HG03280 (cell line): ENCODE results near the gene TAF15.

Experiments
- ATAC-seq: cut with Tn5 transposase; IDR thresholded peaks from one replicate; pipeline ENCODE4 v1.9.1; 2021; ENCODE audit warnings: mild to moderate bottlenecking, moderate library complexity; ENCODE audit not compliant: unreplicated experiment

TAF15 gene

DNA sequence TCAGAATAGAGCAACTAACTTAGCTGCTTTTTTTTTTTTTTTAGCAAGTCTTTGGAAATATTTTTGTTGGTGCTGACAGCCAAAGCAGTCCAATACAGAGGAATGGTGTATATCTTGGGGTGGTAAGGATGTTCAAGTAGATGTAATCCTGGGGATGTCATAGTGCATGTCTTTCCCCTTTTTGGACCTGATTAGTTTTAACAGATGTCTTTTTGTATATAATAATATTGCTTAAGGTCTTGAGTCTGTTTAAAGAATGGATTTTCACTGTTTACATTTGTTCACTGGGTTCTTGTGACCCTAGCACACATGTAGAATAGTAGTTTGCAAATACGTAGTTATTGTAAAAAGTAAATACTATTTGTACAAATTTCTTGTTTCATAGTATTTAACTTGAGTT is 7.9 kb downstream of the TAF15 start:
- ATAC-seq = no peak

GRCh38 chr17:35819455-35819854 is 10.2 kb downstream of the TAF15 start:
- no peak for ATAC-seq

- no peak for ATAC-seq
Observed at GRCh38 chr17:35821308-35821707, 12.0 kb downstream of the TAF15 start.

DNA sequence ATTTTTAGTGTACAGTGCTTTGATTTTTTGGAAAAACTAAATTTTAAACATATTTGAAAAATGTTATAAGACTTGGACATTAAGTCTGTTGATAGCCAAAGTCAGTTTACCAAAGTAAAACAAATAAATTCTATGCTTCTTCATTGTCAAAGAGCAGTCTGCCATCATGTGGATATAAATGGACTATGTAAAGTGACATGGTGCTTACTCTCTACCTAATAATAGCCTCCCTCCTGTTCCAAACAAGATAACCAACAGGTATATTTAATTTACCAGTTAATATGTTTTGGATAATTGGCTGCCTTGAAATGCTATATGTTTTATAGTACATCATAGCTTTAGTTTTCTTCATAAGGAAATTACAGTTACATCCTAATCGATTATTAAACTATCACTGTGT is 15.9 kb downstream of the TAF15 start:
- ATAC-seq = no peak

DNA sequence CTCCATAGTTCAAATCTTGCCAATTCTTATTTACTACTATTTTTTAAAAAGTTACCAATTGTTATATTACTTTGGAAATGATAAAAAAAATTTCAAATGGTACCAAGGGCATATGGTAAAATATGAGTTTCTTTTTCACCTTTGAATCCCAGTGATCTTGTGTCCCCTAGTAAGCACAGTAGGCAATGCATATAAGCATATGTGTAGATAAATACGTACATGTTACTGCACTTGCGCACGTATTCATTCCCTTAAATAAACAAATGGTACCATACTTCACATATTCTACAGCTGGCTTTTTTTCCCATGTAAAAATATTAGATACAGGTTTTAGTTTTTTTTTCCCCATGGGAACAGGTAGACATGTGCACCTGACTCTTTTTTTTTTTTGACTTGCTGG is 31.8 kb downstream of the TAF15 start:
- no peak for ATAC-seq

GRCh38 chr17:35841505-35841904 is 32.2 kb downstream of the TAF15 start:
- ATAC-seq = no peak

GRCh38 chr17:35842239-35842638 is 33.0 kb downstream of the TAF15 start:
- no peak for ATAC-seq

DNA sequence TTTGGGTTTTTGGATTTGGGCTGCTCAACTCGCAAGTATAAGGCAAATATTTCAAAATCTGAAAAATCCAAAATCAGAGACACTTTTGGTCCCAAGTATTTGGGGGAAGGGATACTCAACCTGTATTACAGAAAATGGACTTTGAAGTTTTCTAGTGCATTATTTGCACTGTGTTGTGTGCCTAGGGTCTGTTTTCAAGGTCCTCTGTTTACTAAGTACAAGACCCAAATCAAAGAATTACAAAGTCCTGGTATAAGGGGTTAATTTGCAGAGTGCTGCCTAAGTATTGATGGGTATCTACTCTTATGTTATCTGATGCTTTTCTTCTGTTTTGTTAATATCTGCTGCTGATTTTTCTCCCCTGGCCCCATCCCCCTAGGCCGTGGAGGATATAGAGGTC is 34.4 kb downstream of the TAF15 start:
- ATAC-seq = no peak

DNA sequence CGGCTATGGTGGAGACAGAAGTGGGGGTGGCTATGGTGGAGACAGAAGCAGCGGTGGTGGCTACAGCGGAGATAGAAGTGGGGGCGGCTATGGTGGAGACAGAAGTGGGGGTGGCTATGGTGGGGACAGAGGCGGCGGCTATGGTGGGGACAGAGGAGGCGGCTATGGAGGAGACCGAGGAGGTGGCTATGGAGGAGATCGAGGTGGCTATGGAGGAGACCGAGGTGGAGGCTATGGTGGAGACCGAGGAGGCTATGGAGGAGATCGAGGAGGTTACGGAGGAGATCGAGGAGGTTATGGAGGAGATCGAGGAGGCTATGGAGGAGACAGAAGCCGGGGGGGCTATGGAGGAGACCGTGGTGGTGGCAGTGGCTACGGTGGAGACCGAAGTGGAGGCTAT is 35.3 kb downstream of the TAF15 start:
- ATAC-seq = no peak

DNA sequence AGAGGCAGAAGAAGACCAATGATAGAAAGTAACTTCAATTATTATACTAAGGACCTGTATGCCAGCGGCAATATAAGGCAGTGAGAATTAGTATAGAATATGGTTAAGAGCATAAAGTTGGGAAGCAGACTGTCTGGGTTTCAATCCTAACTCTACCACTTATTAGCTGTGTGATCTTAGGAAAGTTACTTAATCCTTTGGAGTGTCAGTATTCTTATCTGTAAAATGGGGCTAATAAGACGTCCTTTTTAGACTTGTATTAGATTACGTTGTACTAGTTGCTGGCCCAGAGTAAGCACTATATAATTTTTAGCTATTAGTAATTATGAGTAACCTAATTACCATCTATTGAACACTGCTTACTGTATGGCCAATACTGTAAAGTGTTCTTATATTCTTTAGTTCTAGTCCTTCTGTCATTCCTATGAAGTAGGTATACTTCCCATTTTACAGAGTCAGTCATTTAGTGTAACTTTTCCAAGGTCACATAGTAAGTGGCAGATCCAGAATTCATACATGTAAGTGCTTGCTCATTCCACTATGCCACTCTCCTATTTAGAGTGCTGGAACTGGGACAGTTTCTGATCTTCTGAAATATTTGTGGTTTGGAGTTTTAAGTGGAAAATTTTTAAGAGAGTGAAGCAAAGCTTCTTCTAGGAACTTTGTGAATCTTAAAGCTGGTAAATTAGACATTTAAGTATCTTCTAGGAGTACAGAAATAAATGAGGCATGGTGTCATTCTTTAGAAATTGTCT is 36.9 kb downstream of the TAF15 start:
- no peak for ATAC-seq

DNA sequence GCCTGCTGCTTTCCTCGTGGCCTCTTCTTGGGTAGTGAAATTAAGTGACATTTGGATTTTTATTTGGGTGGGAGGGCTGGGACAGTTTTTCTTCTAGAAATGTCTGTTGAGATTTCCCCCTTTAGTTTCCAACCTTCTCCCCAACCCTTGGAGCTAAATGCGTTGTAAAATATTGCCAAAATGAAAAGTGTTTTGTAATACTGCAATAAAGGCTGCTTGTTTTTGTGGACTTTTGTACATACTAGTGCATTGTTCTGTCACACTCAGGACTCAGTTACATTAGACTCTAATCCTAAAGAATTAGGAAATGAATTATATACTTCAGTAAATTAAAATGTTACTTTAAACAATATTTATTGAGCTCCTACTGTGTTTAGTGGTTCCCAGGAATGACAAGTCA is 37.7 kb downstream of the TAF15 start:
- ATAC-seq = no peak

DNA sequence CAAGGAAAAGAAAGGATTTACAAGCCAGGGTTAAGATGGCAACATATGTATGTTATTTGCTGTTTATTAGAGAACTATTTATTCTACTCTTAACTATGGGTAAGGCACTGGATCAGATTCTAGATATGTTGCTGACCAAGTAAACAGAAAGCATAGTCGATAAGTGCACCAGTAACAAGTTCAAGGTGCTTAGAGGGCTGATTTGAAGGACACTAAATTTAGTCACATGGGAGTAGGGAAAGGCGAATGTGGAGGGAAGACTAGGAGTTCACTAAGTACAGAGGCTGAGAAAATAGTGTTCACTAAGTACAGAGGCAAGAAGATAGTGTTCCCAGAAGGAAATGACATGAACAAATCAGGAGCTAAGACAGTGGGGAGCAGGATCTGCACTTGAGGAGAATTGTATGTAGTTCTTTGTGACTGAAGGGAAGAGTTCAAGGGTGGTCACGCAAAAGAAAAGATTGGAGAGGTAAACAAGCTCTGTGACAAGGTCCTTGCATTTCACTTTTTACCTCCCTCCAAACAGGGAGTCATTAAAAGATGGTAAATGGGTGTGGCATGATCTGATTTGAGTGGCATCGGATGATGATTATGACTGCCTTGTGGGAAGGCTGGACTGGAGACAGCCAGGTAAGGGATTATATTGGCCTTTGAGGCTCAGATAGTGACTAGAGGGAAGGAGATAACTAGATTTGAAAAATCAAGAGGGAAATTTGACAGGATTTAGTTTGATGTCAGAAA is 38.5 kb downstream of the TAF15 start:
- ATAC-seq = no peak

DNA sequence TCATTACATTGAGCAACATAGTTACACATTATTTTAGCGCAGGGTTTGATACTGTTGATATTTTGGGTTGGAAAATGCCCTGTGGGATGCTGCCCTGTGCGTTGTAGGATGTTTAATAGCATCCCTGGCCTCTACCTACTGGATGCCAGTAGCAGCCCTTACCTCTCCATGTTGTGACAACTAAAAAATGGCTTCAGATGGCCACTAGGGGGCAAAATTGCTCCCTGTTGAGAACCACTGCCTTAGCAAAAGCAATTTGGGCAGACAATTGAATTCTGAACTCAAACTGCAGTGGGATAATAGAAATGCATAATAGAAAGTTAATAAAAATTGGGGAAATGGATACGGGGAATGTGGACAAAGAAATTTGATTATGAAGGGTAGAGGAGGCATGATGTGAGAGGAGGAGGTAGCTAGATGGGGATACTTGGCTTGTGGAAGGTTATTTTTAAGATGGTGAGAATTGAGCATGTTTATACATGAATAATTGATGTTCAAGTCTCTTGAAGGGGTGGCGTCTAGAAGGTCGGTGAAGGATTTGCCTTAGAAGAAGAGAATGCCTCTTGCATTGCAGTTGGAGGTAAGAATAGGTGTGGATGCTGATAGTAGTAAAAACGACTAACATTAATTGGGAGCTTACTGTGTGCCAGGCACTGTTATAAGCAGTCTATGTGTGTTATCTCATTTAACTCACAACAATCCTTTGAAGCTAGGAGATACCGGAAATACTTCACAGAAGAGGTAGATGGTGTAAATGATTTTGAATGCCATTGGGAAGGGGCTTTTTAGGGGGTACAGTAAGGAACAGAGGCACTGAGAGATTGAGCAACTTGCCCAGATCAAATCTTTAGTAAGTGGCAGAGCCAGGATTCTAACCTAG is 40.4 kb downstream of the TAF15 start:
- ATAC-seq = peak; percentile 47

DNA sequence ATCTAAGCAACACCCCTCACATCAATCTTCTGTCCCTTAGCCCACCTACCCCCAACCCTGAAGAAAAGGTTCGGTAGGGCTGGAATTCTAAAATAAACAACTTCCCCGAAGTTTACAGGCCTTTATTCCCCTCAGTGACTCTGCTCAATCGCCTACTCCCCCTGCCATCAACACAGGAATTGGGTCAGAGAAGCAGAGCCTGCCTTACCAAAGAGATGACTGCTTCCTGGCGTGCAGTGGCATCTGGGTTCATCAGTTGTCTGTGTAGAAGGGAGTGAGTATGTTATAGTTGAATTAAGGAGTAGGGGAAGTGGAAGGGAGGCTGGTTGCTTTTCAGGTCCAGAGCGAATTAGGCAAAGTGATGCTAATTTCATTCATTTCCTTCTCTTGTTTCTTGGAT is 46.7 kb downstream of the TAF15 start:
- ATAC-seq = no peak

DNA sequence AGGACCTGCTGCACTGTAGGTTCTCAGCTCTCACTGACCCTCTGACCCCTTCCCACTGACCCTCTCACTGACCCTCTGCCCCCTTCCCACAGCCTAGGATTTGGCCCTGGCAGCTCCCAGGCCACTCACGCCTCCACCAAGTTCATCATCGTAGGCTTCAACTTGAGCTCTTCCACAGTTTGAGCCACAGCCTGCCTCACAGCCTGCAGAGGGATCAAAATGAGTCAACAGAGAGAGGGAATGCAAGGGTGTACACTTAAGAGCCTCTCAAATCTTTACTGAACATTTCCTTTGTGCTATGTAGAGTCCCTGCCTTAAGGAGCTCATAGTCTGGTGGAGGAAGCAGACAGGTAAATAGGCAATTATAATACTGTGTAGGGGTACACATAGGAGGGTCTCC is 47.3 kb downstream of the TAF15 start:
- ATAC-seq = no peak

- ATAC-seq = no peak
Observed at GRCh38 chr17:35864853-35865252, 55.6 kb downstream of the TAF15 start.

DNA sequence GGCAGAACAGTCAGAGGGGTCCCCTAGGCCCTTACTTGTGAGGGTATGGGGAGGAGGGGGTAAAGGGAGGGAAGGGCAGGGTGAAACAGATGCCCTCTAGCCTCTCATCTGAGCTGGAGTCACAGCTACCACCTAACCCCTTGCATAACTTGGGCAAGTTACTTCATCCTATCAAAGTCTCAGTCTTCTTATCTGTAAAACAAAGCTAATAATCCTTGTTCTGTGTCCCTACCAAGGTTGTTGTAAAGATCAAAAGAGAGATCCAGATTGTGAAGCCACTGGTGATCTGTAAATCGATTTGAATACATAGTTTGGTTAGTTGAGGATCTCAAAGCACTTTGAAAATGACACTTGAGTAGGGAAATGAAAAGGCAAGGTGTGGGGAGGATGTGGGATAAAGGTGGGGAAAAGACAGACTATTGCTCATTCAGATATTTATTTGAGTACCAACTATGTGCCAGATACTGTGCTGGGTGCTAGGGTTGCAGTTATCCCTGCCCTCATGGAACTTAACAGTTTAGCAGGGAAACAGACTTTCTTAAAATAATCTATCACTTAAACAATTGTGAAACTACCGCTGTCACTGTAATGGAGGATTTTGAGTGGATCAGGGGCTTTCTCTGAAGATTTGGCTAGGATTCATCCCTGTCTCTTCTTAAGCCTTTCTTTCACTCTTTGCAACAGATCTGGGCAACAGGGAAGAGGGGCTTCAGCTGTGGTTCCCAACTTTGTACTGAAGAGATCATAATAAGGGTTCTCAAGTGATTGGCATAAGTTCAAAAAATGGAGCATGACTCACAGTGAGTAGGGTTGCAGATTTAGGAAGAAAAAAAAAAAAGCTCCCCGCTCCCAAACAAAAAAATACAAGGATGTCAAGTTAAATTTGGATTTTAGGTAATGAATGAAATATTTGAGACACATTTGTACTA is 56.4 kb downstream of the TAF15 start:
- no peak for ATAC-seq

DNA sequence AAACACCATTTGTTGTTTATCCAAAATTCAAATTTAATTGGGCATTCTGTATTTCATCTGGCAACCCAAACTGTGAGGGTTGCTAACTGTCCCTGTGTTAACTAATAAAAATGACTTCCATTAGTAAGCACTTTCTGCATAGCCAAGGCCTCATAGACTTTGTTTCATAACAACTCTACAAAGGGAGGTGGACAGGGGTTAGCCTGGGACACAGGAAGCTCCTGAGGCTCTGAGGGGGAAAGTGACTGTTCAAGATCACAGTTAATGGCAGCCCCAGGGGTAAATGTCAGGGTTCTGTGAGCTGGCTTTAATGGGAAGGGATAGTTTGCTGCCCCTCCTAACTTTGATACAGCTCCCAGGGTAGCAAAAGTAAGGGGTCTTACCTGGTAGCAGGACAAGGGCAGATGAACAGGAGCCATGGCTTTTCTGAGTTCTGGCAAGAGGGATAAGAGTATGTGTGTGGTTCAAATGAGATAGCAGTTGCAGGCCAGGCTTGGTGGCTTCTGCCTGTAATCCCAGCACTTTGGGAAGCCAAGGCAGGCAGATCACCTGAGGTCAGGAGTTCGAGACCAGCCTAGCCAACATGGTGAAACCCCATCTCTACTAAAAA is 57.2 kb downstream of the TAF15 start:
- no peak for ATAC-seq

- no peak for ATAC-seq
Observed at GRCh38 chr17:35867574-35867973, 58.3 kb downstream of the TAF15 start.

DNA sequence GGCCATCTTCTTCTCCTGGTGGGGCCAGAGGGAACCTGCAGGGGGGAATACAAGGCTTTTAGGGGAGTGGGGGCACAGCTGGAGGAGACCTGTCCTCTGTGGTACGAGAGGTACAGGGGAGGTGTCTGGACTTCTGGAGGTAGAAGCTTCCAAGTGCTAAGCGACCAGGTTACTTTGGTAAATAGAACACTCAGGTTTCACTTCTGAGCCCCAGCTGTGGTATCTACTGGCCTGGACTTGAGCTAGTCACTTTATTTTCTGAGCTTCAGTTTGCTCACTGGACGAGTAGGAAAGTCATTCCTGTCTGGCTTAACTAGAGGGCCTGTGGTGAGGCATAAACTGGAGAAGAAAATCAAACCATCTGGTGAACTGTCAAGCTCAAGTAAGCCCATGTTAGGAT is 59.5 kb downstream of the TAF15 start, which contains the start of gene HEATR9:
Gene HEATR9 (minus strand): TSS at position 155 of the 400 bp plus-strand sequence. CDS start 149 bp downstream, at position 6.
- no peak for ATAC-seq
